ENCODE data around the gene LAMP2. TPM values are rescaled to one million over a fixed set of nuclear protein-coding genes. Genes with fewer than 3 reads are reported as not detected.
A peak's percentile ranks its signal among the peaks of the same experiment; 100 is the strongest.

LAMP2 gene
- total and polyA plus RNA-seq, 9 of the 15 experiments (the other 6 are each of a cell fraction or from before 2014, with no cell fraction given): 22.3 to 77.7 (median 48.6) TPM

DNA sequence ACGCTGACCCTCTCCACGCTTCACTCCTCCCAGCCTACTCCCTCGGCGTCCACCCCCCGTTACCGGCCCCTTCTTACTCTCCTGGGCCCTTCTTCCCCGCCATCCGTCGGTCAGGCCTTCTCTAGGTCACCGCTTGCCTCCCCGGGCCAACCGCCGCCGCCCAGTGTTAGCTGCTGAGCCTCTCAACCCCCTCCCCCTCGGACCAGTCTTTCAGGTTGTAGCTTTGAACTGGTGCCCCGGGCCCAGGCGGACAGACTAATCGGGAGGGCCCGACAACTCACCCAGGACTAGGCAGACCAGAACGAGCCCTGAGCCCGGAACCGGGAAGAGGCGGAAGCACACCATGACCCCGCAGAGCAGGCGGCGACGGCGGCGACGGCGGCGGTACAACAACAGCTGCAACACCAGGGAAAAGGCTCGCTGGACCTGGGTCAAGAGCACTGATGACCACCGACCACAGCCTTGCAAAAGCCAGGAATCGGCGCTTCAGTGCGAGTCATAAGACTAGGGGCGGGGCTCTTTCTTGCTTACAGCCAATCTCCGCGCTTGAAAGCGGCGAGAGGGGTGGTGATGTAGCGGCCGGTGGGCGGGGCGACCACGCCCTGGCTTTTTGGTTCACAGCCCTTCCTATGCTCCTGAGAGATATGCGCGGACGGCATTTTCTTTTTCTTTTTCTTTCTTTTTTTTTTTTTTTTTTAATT lies at the start of gene LAMP2 (continued):
- TF ChIP-seq MAFK (IDR thresholded peaks at IDR 0.05; ENCODE audit: low read length) (no peak), ZNF165 (CRISPR knock-in tag; IDR thresholded peaks at IDR 0.05; ENCODE audit: borderline replicate concordance) (no peak), ETS2 (tag; IDR thresholded peaks at IDR 0.05; ENCODE audit: borderline replicate concordance, poor library complexity, severe bottlenecking) (no peak), ZNF785 (CRISPR knock-in tag; IDR thresholded peaks at IDR 0.05) (no peak), NR3C1 (CRISPR knock-in tag; IDR thresholded peaks at IDR 0.05) (no peak), LEF1 (IDR thresholded peaks at IDR 0.05) (no peak), SIX5 (IDR thresholded peaks at IDR 0.05; ENCODE audit: borderline replicate concordance in 1 of 2, insufficient read depth in 1 of 2, low read depth in 1 of 2, low read length in 2 of 2) (no peak), IRF2 (CRISPR knock-in tag; IDR thresholded peaks at IDR 0.05) (no peak), ZNF830 (CRISPR knock-in tag; IDR thresholded peaks at IDR 0.05) (no peak), GABPA (tag; conservative IDR thresholded peaks at IDR 0.05; ENCODE audit: low read depth) (peak; percentile 34; the same call in 1 of the 2 replicates), NUFIP1 (IDR thresholded peaks at IDR 0.05; ENCODE audit: partially characterized antibody) (no peak), ZNF384 (IDR thresholded peaks at IDR 0.05; ENCODE audit: low read depth, low read length) (peak; percentile 42; the same call in 1 of the 2 replicates)
- TF ChIP-seq, protein P1, sequence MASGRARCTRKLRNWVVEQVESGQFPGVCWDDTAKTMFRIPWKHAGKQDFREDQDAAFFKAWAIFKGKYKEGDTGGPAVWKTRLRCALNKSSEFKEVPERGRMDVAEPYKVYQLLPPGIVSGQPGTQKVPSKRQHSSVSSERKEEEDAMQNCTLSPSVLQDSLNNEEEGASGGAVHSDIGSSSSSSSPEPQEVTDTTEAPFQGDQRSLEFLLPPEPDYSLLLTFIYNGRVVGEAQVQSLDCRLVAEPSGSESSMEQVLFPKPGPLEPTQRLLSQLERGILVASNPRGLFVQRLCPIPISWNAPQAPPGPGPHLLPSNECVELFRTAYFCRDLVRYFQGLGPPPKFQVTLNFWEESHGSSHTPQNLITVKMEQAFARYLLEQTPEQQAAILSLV (tag; IDR thresholded peaks at IDR 0.05): no peak
- TF ChIP-seq, protein P2, sequence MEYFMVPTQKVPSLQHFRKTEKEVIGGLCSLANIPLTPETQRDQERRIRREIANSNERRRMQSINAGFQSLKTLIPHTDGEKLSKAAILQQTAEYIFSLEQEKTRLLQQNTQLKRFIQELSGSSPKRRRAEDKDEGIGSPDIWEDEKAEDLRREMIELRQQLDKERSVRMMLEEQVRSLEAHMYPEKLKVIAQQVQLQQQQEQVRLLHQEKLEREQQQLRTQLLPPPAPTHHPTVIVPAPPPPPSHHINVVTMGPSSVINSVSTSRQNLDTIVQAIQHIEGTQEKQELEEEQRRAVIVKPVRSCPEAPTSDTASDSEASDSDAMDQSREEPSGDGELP (CRISPR knock-in tag; IDR thresholded peaks at IDR 0.05; ENCODE audit: borderline replicate concordance): peak; percentile 65; the same call in 1 of the 2 replicates
- TF ChIP-seq, protein P3, sequence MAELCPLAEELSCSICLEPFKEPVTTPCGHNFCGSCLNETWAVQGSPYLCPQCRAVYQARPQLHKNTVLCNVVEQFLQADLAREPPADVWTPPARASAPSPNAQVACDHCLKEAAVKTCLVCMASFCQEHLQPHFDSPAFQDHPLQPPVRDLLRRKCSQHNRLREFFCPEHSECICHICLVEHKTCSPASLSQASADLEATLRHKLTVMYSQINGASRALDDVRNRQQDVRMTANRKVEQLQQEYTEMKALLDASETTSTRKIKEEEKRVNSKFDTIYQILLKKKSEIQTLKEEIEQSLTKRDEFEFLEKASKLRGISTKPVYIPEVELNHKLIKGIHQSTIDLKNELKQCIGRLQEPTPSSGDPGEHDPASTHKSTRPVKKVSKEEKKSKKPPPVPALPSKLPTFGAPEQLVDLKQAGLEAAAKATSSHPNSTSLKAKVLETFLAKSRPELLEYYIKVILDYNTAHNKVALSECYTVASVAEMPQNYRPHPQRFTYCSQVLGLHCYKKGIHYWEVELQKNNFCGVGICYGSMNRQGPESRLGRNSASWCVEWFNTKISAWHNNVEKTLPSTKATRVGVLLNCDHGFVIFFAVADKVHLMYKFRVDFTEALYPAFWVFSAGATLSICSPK (IDR thresholded peaks at IDR 0.05; ENCODE audit: borderline replicate concordance): no peak
- TF ChIP-seq, protein P4, sequence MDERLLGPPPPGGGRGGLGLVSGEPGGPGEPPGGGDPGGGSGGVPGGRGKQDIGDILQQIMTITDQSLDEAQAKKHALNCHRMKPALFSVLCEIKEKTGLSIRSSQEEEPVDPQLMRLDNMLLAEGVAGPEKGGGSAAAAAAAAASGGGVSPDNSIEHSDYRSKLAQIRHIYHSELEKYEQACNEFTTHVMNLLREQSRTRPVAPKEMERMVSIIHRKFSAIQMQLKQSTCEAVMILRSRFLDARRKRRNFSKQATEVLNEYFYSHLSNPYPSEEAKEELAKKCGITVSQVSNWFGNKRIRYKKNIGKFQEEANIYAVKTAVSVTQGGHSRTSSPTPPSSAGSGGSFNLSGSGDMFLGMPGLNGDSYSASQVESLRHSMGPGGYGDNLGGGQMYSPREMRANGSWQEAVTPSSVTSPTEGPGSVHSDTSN (CRISPR knock-in tag; IDR thresholded peaks at IDR 0.05; ENCODE audit: low read depth): no peak
- TF ChIP-seq, protein P4 (tag; conservative IDR thresholded peaks at IDR 0.05; ENCODE audit: low read depth): no peak

All from K562 (cell line).